Measurements from ENCODE around the gene GNE. TPM values are rescaled to one million over a fixed set of nuclear protein-coding genes. Genes with fewer than 3 reads are reported as not detected.

GNE gene
- total and polyA plus RNA-seq, 10 of the 15 experiments (the other 5 are each of a cell fraction or from before 2014, with no cell fraction given), result 4.1 to 13.6 (median 10.7) TPM

- TF ChIP-seq, protein P1, sequence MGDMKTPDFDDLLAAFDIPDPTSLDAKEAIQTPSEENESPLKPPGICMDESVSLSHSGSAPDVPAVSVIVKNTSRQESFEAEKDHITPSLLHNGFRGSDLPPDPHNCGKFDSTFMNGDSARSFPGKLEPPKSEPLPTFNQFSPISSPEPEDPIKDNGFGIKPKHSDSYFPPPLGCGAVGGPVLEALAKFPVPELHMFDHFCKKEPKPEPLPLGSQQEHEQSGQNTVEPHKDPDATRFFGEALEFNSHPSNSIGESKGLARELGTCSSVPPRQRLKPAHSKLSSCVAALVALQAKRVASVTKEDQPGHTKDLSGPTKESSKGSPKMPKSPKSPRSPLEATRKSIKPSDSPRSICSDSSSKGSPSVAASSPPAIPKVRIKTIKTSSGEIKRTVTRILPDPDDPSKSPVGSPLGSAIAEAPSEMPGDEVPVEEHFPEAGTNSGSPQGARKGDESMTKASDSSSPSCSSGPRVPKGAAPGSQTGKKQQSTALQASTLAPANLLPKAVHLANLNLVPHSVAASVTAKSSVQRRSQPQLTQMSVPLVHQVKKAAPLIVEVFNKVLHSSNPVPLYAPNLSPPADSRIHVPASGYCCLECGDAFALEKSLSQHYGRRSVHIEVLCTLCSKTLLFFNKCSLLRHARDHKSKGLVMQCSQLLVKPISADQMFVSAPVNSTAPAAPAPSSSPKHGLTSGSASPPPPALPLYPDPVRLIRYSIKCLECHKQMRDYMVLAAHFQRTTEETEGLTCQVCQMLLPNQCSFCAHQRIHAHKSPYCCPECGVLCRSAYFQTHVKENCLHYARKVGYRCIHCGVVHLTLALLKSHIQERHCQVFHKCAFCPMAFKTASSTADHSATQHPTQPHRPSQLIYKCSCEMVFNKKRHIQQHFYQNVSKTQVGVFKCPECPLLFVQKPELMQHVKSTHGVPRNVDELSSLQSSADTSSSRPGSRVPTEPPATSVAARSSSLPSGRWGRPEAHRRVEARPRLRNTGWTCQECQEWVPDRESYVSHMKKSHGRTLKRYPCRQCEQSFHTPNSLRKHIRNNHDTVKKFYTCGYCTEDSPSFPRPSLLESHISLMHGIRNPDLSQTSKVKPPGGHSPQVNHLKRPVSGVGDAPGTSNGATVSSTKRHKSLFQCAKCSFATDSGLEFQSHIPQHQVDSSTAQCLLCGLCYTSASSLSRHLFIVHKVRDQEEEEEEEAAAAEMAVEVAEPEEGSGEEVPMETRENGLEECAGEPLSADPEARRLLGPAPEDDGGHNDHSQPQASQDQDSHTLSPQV (IDR thresholded peaks at IDR 0.05), result no peak
- TF ChIP-seq MTA3 (IDR thresholded peaks at IDR 0.05; ENCODE audit: borderline replicate concordance, low read length) (no peak), POLR2AphosphoS5 (IDR thresholded peaks at IDR 0.05; ENCODE audit: low read length) (peak; percentile 86), MLLT1 (IDR thresholded peaks at IDR 0.05) (peak; percentile 100), BACH1 (IDR thresholded peaks at IDR 0.05; ENCODE audit: borderline replicate concordance) (peak; percentile 85), DPF2 (IDR thresholded peaks at IDR 0.05) (0 out of 2 replicates have a peak, but pooled peaks have one; percentile 38), FOXK2 (IDR thresholded peaks at IDR 0.05) (0 out of 2 replicates have a peak, but pooled peaks have one; percentile 52), SREBF2 (IDR thresholded peaks at IDR 0.05; ENCODE audit: low read length) (no peak), NFYB (IDR thresholded peaks at IDR 0.05; ENCODE audit: insufficient read depth, low read depth, low read length) (peak; percentile 27; the same call in 1 of the 2 replicates), TBL1XR1 (IDR thresholded peaks at IDR 0.05; ENCODE audit: low read depth, low read length) (0 out of 2 replicates have a peak, but pooled peaks have one; percentile 54), BRCA1 (IDR thresholded peaks at IDR 0.05; ENCODE audit: low read depth, low read length) (peak; percentile 28; the same call in 1 of the 2 replicates), GATAD2B (conservative IDR thresholded peaks at IDR 0.05; ENCODE audit: low read depth) (0 out of 2 replicates have a peak, but pooled peaks have one; percentile 39), SKIL (IDR thresholded peaks at IDR 0.05; ENCODE audit: low read depth, poor library complexity, severe bottlenecking) (no peak), MTA2 (IDR thresholded peaks at IDR 0.05; ENCODE audit: low read depth) (no peak), SIN3A (IDR thresholded peaks at IDR 0.05; ENCODE audit: low read depth, low read length) (peak; percentile 86; the same call in 1 of the 2 replicates), USF2 (IDR thresholded peaks at IDR 0.05; ENCODE audit: borderline replicate concordance, low read depth, low read length) (no peak), CREB1 (IDR thresholded peaks at IDR 0.05; ENCODE audit: low read depth) (peak; percentile 95), SUPT20H (IDR thresholded peaks at IDR 0.05; ENCODE audit: borderline replicate concordance, control insufficient read depth, low read depth, low read length) (no peak), HCFC1 (IDR thresholded peaks at IDR 0.05; ENCODE audit: low read length) (peak; percentile 75), SMAD5 (IDR thresholded peaks at IDR 0.05; ENCODE audit: low read depth) (peak; percentile 43; the same call in 1 of the 2 replicates)
- TF ChIP-seq, protein P2, sequence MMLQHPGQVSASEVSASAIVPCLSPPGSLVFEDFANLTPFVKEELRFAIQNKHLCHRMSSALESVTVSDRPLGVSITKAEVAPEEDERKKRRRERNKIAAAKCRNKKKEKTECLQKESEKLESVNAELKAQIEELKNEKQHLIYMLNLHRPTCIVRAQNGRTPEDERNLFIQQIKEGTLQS (IDR thresholded peaks at IDR 0.05; ENCODE audit: borderline replicate concordance, extremely low read depth, low read depth, low read length), result no peak
These were observed at the start of gene GNE (continued) for GRCh38 chr9:36258208-36258995.

All from GM12878 (cell line).